ENCODE results near the gene SELENOW. TPM values are rescaled to one million over a fixed set of nuclear protein-coding genes. Genes with fewer than 3 reads are reported as not detected.

Gene SELENOW
- total RNA-seq, 4 donors from 2014 or later, result 474 to 751 (median 653) TPM

DNA sequence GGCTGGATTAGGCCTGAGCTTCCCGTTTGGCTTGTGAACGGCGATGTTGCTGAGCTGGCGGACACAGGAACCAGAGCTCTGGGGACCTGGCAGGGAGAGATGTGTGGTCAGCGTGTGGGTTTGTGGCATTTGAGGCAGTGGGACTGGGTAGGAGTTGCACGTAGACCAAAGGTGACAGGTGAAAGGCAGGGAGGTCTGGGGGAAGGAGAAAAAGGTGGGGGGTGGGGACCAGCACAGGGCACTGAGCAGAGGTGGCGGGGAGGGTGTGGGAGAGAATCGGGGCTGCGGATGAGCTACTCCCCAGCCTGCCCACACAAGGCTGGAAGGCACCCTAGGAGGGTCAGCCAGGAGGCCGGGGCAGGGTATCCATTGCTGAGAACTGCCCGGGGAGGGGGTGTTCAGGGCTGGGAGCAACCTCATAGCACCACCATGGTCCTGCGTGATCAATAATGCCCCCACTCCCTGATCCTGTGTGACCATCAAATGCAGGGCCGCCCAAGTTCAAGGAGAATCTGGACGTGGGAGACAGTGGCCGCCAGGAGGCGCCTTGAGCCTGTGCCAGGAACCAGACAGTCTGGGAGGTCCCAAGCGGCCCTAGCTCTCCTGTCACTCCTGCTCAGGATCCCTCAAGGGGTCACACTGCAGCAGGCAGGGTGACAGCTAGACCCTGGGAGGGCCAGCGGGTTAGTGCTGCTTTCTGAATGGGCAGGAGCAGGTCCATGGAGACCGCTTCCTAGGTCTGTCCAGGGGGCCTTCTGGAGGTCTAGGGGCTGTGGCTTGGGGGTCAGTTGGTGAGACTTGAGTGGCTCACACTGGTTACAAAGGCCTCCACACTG is 12.8 kb upstream of the SELENOW start:
- TF ChIP-seq POLR2A (IDR thresholded peaks at IDR 0.05), result no peak
- TF ChIP-seq, protein P1, sequence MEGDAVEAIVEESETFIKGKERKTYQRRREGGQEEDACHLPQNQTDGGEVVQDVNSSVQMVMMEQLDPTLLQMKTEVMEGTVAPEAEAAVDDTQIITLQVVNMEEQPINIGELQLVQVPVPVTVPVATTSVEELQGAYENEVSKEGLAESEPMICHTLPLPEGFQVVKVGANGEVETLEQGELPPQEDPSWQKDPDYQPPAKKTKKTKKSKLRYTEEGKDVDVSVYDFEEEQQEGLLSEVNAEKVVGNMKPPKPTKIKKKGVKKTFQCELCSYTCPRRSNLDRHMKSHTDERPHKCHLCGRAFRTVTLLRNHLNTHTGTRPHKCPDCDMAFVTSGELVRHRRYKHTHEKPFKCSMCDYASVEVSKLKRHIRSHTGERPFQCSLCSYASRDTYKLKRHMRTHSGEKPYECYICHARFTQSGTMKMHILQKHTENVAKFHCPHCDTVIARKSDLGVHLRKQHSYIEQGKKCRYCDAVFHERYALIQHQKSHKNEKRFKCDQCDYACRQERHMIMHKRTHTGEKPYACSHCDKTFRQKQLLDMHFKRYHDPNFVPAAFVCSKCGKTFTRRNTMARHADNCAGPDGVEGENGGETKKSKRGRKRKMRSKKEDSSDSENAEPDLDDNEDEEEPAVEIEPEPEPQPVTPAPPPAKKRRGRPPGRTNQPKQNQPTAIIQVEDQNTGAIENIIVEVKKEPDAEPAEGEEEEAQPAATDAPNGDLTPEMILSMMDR (IDR thresholded peaks at IDR 0.05), result peak; percentile 72 to 84 (median 78)
- no peak overlapping the region for H3K4me3 ChIP-seq
- H3K9me3 ChIP-seq, result no peaks in the 10 kb centered on the region
- 30 to 39% methylated on average over 5 to 19 of the region's 19 CpGs for WGBS, 2 donors (ENCODE audit: low coverage in 1 of 2)
- in situ Hi-C loops (cut with MboI; ENCODE audit: low pct_ligation_motif_present in 1 of 4, low pct_unique_long_range_greater_than_20kb in 1 of 4, low sequenced_read_pairs in 3 of 4), result no loop called here
- no peaks in the 10 kb centered on the region for H3K4me1 ChIP-seq
- H3K27me3 ChIP-seq, result no peaks in the 10 kb centered on the region
- no peak overlapping the region for H3K27ac ChIP-seq
- H3K36me3 ChIP-seq, result no peaks in the 10 kb centered on the region
- intact Hi-C loops (cut with DNase I; ENCODE audit: low total_unique reads), result loop anchor here (1.0 to 10.0 kb wide), 2 partner anchors 11 to 99 kb away; no protein-coding TSS in a partner anchor
- DNase-seq, result peak; percentile 72

DNA sequence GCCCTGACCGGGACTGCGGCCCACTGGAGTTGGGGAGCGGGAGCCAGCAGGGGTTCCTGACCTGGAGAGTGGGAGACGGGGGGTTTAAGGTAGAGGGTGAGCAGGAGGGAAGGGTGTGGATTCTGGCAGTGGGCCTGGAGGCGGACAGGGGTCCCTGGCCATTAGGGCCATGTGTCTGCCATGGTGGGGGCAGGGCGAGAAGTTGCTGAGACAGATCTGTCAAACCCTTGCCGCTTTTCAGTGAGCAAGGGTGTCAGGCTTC is 12.2 kb upstream of the SELENOW start:
- intact Hi-C loops (cut with DNase I; ENCODE audit: low total_unique reads), result loop anchor here (1.0 to 10.0 kb wide), 2 partner anchors 10 to 99 kb away; no protein-coding TSS in a partner anchor
- 57 to 77% methylated on average over 4 to 7 of the region's 7 CpGs for WGBS, 2 donors (ENCODE audit: low coverage in 1 of 2)

DNA sequence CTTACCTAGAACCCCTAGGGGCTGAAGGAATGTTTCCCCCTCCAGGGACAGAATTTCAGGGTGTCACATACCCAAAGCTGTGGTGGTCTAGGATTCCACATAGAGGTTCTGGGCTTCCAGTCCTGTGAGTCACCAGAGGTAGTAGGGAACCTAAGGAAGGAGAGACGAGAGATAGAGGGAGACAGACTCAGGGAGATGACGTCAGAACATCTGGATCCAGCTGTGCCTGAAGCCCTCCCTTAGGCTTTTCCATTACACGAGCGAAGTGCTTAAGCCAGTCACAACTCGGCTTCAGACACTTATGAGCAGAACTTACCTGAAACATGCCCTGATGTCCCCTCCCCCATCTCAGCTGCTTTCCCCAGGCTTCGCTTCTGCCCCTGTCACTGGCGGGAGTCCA is 11.8 kb upstream of the SELENOW start:
- in situ Hi-C loops (cut with MboI; ENCODE audit: low pct_ligation_motif_present in 1 of 4, low pct_unique_long_range_greater_than_20kb in 1 of 4, low sequenced_read_pairs in 3 of 4), result no loop called here
- WGBS, 2 donors (ENCODE audit: low coverage in 1 of 2), result 80% methylated on average over 7 of the region's 7 CpGs; no CpG with 5 or more reads in 1 of the 2 donors
- Histone ChIP-seq H3K27me3 (no peaks in the 10 kb centered on the region), H3K9me3 (no peaks in the 10 kb centered on the region), H3K4me3 (no peak overlapping the region), H3K4me1 (no peaks in the 10 kb centered on the region), H3K36me3 (no peaks in the 10 kb centered on the region), H3K27ac (no peak overlapping the region)
- TF ChIP-seq POLR2AphosphoS5 (IDR thresholded peaks at IDR 0.05), result no peak
- TF ChIP-seq, protein P1 (IDR thresholded peaks at IDR 0.05), result no peak
- no peak for TF ChIP-seq POLR2A (IDR thresholded peaks at IDR 0.05)
- no peak for TF ChIP-seq EP300 (IDR thresholded peaks at IDR 0.05; ENCODE audit: low read depth)
- intact Hi-C loops (cut with DNase I; ENCODE audit: low total_unique reads), result loop anchor here (1.0 to 10.0 kb wide), 2 partner anchors 10 to 98 kb away; no protein-coding TSS in a partner anchor
- DNase-seq, result no peak

More for the DNA sequence above, 12.2 kb upstream of the SELENOW start:
- Histone ChIP-seq H3K27me3 (no peaks in the 10 kb centered on the region), H3K9me3 (no peaks in the 10 kb centered on the region), H3K4me3 (no peak overlapping the region), H3K36me3 (no peaks in the 10 kb centered on the region), H3K27ac (no peak overlapping the region), H3K4me1 (no peaks in the 10 kb centered on the region)
- in situ Hi-C loops (cut with MboI; ENCODE audit: low pct_ligation_motif_present in 1 of 4, low pct_unique_long_range_greater_than_20kb in 1 of 4, low sequenced_read_pairs in 3 of 4), result no loop called here
- TF ChIP-seq EP300 (IDR thresholded peaks at IDR 0.05; ENCODE audit: low read depth) (no peak), POLR2A (IDR thresholded peaks at IDR 0.05) (no peak), POLR2AphosphoS5 (IDR thresholded peaks at IDR 0.05) (no peak)
- TF ChIP-seq, protein P1 (IDR thresholded peaks at IDR 0.05), result no peak
- no peak for DNase-seq

DNA sequence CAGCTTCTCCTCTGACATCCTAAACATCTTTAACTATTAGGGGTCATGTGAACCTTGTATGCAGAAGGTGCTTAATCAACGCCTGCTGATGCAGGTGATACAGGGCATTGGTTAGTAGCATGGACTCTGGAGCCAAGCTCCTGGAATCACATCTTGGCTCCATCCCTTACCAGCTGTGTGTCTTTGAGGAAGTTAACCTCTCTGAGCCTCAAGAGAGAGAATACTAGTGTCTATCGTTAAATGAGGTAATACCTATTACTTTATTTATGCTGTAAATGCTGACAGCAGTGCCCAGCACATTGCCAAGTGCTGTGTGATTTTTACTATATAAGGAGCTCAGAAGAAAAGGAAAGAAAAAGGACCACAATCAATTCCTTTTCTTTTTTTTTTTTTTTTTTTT is 11.2 kb upstream of the SELENOW start:
- H3K27ac ChIP-seq, result no peak overlapping the region
- WGBS, 2 donors (ENCODE audit: low coverage in 1 of 2), result 40 to 58% methylated on average over 1 to 2 of the region's 2 CpGs
- in situ Hi-C loops (cut with MboI; ENCODE audit: low pct_ligation_motif_present in 1 of 4, low pct_unique_long_range_greater_than_20kb in 1 of 4, low sequenced_read_pairs in 3 of 4), result no loop called here
- no peak for TF ChIP-seq EP300 (IDR thresholded peaks at IDR 0.05; ENCODE audit: low read depth)
- no peak for TF ChIP-seq POLR2AphosphoS5 (IDR thresholded peaks at IDR 0.05)
- TF ChIP-seq, protein P1 (IDR thresholded peaks at IDR 0.05), result no peak
- no peak for TF ChIP-seq POLR2A (IDR thresholded peaks at IDR 0.05)
- no peaks in the 10 kb centered on the region for H3K27me3 ChIP-seq
- no peaks in the 10 kb centered on the region for H3K9me3 ChIP-seq
- H3K4me1 ChIP-seq, result no peaks in the 10 kb centered on the region
- no peak for DNase-seq
- H3K36me3 ChIP-seq, result no peaks in the 10 kb centered on the region
- H3K4me3 ChIP-seq, result no peak overlapping the region
- intact Hi-C loops (cut with DNase I; ENCODE audit: low total_unique reads), result loop anchor here (10.0 kb wide), 1 partner anchor 97 kb away; no protein-coding TSS in a partner anchor

Measured in transverse colon (tissue), 4 donors.